Caco-2 (cell line): ENCODE data around the gene GRID1. TPM values are rescaled to one million over a fixed set of nuclear protein-coding genes. Genes with fewer than 3 reads are reported as not detected.
A peak's percentile ranks its signal among the peaks of the same experiment; 100 is the strongest.

Experiments used
- BruUV-seq: library from RNA; stranded (reverse); fragments of 400-500 nt; replicated peaks from 2 replicates; lab custom pipeline; 2021; lab: Mats Ljungman, UMichigan
- CTCF ChIA-PET: fragments of 300-600 bp; sonication (Branson Sonifier 250); formaldehyde crosslinking; loops from one replicate; lab custom pipeline; 2022; ENCODE audit warnings: antibody characterized with exemption; lab: Charles Lee
- POLR2A ChIA-PET: fragments of 300-600 bp; sonication (Branson Sonifier 250); formaldehyde crosslinking; loops from one replicate; lab custom pipeline; 2022; ENCODE audit warnings: antibody characterized with exemption; lab: Charles Lee
- DNase-seq, 2 experiments: peaks; one replicate each; pipeline versions ENCODE4 v3.0.0 to v3.0.0-alpha.2; 2020 to 2022
- H3K27me3 ChIP-seq: replicated peaks from 2 replicates; pipeline ENCODE4 v1.6.0; 2011; ENCODE audit warnings: low read length; ENCODE audit not compliant: control insufficient read depth, insufficient read depth
- H3K36me3 ChIP-seq: 2 replicates; pipeline ENCODE4 v1.5.1; 2011; ENCODE audit warnings: low read length; ENCODE audit not compliant: control insufficient read depth, insufficient read depth
- H3K4me1 ChIP-seq: fragments of 250-450 bp; sonication (Bioruptor Pico); 2 replicates; pipeline ENCODE4 v1.5.1; 2020; ENCODE audit warnings: mild to moderate bottlenecking
- H3K4me3 ChIP-seq: 2 replicates; pipeline ENCODE4 v1.5.1; 2011; ENCODE audit warnings: low read depth, mild to moderate bottlenecking, control low read depth, low read length
- H3K9me3 ChIP-seq: fragments of 250-450 bp; sonication (Bioruptor Pico); 2 replicates; pipeline ENCODE4 v1.5.1; 2020; ENCODE audit warnings: mild to moderate bottlenecking, moderate library complexity
- H3K27ac Mint-ChIP-seq: one replicate; pipeline ENCODE4 v1.8.0; 2022; ENCODE audit warnings: mixed read lengths; ENCODE audit not compliant: unreplicated experiment
- H3K27me3 Mint-ChIP-seq: one replicate; pipeline ENCODE4 v1.8.0; 2022; ENCODE audit warnings: mixed read lengths; ENCODE audit not compliant: insufficient read depth, unreplicated experiment
- H3K36me3 Mint-ChIP-seq: one replicate; pipeline ENCODE4 v1.8.0; 2022; ENCODE audit warnings: mild to moderate bottlenecking, mixed read lengths; ENCODE audit not compliant: insufficient read depth, unreplicated experiment
- H3K4me1 Mint-ChIP-seq: one replicate; pipeline ENCODE4 v1.8.0; 2022; ENCODE audit warnings: low read depth, mixed read lengths; ENCODE audit not compliant: unreplicated experiment
- H3K4me3 Mint-ChIP-seq: one replicate; pipeline ENCODE4 v1.8.0; 2022; ENCODE audit warnings: mild to moderate bottlenecking, moderate library complexity, mixed read lengths; ENCODE audit not compliant: unreplicated experiment
- H3K9me3 Mint-ChIP-seq: one replicate; pipeline ENCODE4 v1.8.0; 2022; ENCODE audit warnings: mixed read lengths; ENCODE audit not compliant: unreplicated experiment
- CTCF ChIP-seq, 2 experiments: fragments of 200-600 bp in 1 of 2; IDR thresholded peaks; 1 replicate in 1 of 2; 2 replicates in 1 of 2; pipeline versions ENCODE4 v1.5.1 to v1.8.0; 2011 to 2022; ENCODE audit warnings: antibody characterized with exemption in 1 of 2, control low read depth in 1 of 2, inconsistent platforms in 1 of 2, low read depth in 1 of 2, low read length in 1 of 2, mild to moderate bottlenecking in 1 of 2, moderate library complexity in 1 of 2; ENCODE audit not compliant: insufficient read depth in 1 of 2, severe bottlenecking in 1 of 2, unreplicated experiment in 1 of 2
- intact Hi-C: fragments of 100-400 bp; cut with micrococcal nuclease; formaldehyde crosslinking; loops from one replicate; pipeline ENCODE4 v1.10.0; 2022; ENCODE audit not compliant: unreplicated experiment
- total RNA-seq: library from RNA; stranded (reverse); gene quantifications from 2 replicates; pipeline ENCODE4 v1.2.3, GENCODE V29; 2022

GRID1 gene
- total RNA-seq, 1 experiment from 2014 or later = 8.0 TPM

GRCh38 chr10:86337121-86337601, 29.4 kb downstream of the GRID1 start:
- POLR2A ChIA-PET = no interaction called here
- CTCF ChIA-PET = no interaction called here
- intact Hi-C loops = no loop called here

DNA sequence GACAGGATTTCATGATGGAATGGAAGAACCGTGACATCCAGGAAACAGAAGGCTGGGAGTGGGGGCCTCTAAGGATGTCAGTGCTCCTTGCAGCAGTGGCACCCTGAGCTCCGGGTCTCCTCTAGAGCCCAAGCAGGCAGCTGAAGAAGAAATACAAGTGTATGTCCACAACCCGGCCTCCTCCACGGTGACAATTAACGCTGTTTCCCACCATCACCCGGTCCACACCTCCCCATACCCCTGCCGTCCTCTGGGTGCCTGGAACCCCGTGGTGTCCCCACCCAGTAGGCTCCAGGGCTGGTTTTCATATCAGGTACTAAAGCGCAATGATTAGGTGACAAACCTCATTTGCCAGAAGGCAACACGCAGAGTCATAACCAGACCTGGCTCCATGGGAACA, 30.3 kb downstream of the GRID1 start:
- Mint-ChIP-seq H3K9me3 (no peaks in the 10 kb centered on the region), H3K4me3 (no peak overlapping the region), H3K27ac (no peak overlapping the region), H3K36me3 (no peaks in the 10 kb centered on the region), H3K27me3 (peaks cover 7% of the 10 kb centered on the region), H3K4me1 (peaks cover 11% of the 10 kb centered on the region)
- BruUV-seq = no TSS peak
- CTCF ChIA-PET = no interaction called here
- DNase-seq = peak in 1 of 2 experiments; percentile 14
- Histone ChIP-seq H3K4me1 (no peaks in the 10 kb centered on the region), H3K27me3 (no peaks in the 10 kb centered on the region), H3K36me3 (no peaks in the 10 kb centered on the region), H3K4me3 (no peak overlapping the region), H3K9me3 (peaks cover 5% of the 10 kb centered on the region; the same call in 1 of the 2 replicates)
- POLR2A ChIA-PET = no interaction called here
- no peak for TF ChIP-seq CTCF (IDR thresholded peaks at IDR 0.05; ENCODE audit: insufficient read depth in 1 of 2, low read depth in 1 of 2, low read length in 1 of 2, severe bottlenecking in 1 of 2, unreplicated experiment in 1 of 2)
- intact Hi-C loops = no loop called here

More at GRCh38 chr10:86337121-86337601, 29.4 kb downstream of the GRID1 start:
- Mint-ChIP-seq H3K9me3 (no peaks in the 10 kb centered on the region), H3K27me3 (peaks cover 7% of the 10 kb centered on the region), H3K27ac (no peak overlapping the region), H3K4me1 (peaks cover 11% of the 10 kb centered on the region), H3K36me3 (no peaks in the 10 kb centered on the region), H3K4me3 (no peak overlapping the region)
- Histone ChIP-seq H3K27me3 (no peaks in the 10 kb centered on the region), H3K36me3 (no peaks in the 10 kb centered on the region), H3K4me3 (no peak overlapping the region), H3K4me1 (no peaks in the 10 kb centered on the region), H3K9me3 (peaks cover 5% of the 10 kb centered on the region; the same call in 1 of the 2 replicates)
- no peak for TF ChIP-seq CTCF (IDR thresholded peaks at IDR 0.05; ENCODE audit: insufficient read depth in 1 of 2, low read depth in 1 of 2, low read length in 1 of 2, severe bottlenecking in 1 of 2, unreplicated experiment in 1 of 2)
- BruUV-seq = no TSS peak
- DNase-seq = peak in 1 of 2 experiments; percentile 20

GRCh38 chr10:86335831-86336230, 30.8 kb downstream of the GRID1 start:
- H3K27ac Mint-ChIP-seq = no peak overlapping the region
- Histone ChIP-seq H3K4me1 (no peaks in the 10 kb centered on the region), H3K9me3 (peaks cover 5% of the 10 kb centered on the region; the same call in 1 of the 2 replicates), H3K36me3 (no peaks in the 10 kb centered on the region), H3K4me3 (no peak overlapping the region), H3K27me3 (no peaks in the 10 kb centered on the region)
- H3K4me1 Mint-ChIP-seq = peaks cover 7% of the 10 kb centered on the region
- peak in 1 of 2 experiments; percentile 17 for DNase-seq
- H3K36me3 Mint-ChIP-seq = no peaks in the 10 kb centered on the region
- H3K27me3 Mint-ChIP-seq = peaks cover 7% of the 10 kb centered on the region
- intact Hi-C loops = no loop called here
- no peak for TF ChIP-seq CTCF (IDR thresholded peaks at IDR 0.05; ENCODE audit: insufficient read depth in 1 of 2, low read depth in 1 of 2, low read length in 1 of 2, severe bottlenecking in 1 of 2, unreplicated experiment in 1 of 2)
- ChIA-PET POLR2A (no interaction called here), CTCF (no interaction called here)
- no peaks in the 10 kb centered on the region for H3K9me3 Mint-ChIP-seq
- no peak overlapping the region for H3K4me3 Mint-ChIP-seq
- BruUV-seq = no TSS peak
